Type B pancreatic cell (in vitro differentiated cells): ENCODE results near the gene SGO1. TPM values are rescaled to one million over a fixed set of nuclear protein-coding genes. Genes with fewer than 3 reads are reported as not detected.

Experiments
- DNase-seq: peaks from one replicate; pipeline ENCODE4 v3.0.0; 2021; ENCODE audit warnings: mixed read lengths; ENCODE audit not compliant: unreplicated experiment; ENCODE audit errors: extremely low spot score
- H3K27ac Mint-ChIP-seq: 2 replicates; pipeline ENCODE4 v1.8.0; 2021; ENCODE audit warnings: mild to moderate bottlenecking, mixed read lengths
- H3K27me3 Mint-ChIP-seq: 2 replicates; pipeline ENCODE4 v1.8.0; 2021; ENCODE audit warnings: mixed read lengths
- H3K36me3 Mint-ChIP-seq: 2 replicates; pipeline ENCODE4 v1.8.0; 2021; ENCODE audit warnings: mixed read lengths
- H3K4me1 Mint-ChIP-seq: one replicate; pipeline ENCODE4 v1.8.0; 2021; ENCODE audit warnings: mixed read lengths; ENCODE audit not compliant: unreplicated experiment
- H3K4me3 Mint-ChIP-seq: 2 replicates; pipeline ENCODE4 v1.8.0; 2021; ENCODE audit warnings: mild to moderate bottlenecking, mixed read lengths
- H3K9me3 Mint-ChIP-seq: 2 replicates; pipeline ENCODE4 v1.8.0; 2021; ENCODE audit warnings: mixed read lengths
- CTCF ChIP-seq: fragments of 200-600 bp; sonication (generic); conservative IDR thresholded peaks from 2 replicates; pipeline ENCODE4 v1.5.0; 2021; ENCODE audit warnings: antibody characterized with exemption, mild to moderate bottlenecking
- total RNA-seq: library from RNA; stranded (reverse); gene quantifications from 2 replicates; pipeline ENCODE4 v1.2.1, GENCODE V29; 2021; ENCODE audit warnings: low replicate concordance

SGO1 gene
- total RNA-seq, 1 donor from 2014 or later = 18.8 TPM

DNA sequence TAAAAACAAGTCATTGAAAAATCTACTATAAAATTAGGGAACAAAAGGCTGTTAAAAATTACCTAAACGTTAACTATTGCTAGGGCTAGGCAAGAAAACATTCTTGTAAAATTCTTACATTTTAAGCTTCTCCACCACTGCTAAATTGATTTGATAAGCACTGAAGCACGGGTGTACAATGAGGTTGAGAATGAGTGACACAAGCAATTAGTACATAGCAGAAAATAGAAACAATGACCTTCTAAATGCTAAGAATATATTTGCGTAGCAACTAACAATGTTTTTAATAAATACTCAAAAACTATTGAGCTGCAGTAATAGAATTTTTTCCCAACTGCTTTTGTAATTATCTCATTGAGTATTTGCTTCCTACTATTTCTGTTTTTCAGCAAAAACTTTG lies 4.7 kb downstream of the SGO1 start:
- peaks cover 19% of the 10 kb centered on the region for H3K36me3 Mint-ChIP-seq

GRCh38 chr3:20173844-20174410 lies 12.1 kb downstream of the SGO1 start:
- Mint-ChIP-seq H3K9me3 (no peaks in the 10 kb centered on the region), H3K4me3 (no peak overlapping the region), H3K27ac (no peak overlapping the region), H3K4me1 (no peaks in the 10 kb centered on the region), H3K27me3 (no peaks in the 10 kb centered on the region), H3K36me3 (peaks cover 14% of the 10 kb centered on the region)
- TF ChIP-seq CTCF = no peak
- no peak for DNase-seq

More for the DNA sequence above, 4.7 kb downstream of the SGO1 start:
- no peak for DNase-seq
- no peaks in the 10 kb centered on the region for H3K4me1 Mint-ChIP-seq
- H3K27ac Mint-ChIP-seq = no peak overlapping the region
- no peak overlapping the region for H3K4me3 Mint-ChIP-seq
- no peak for TF ChIP-seq CTCF
- no peaks in the 10 kb centered on the region for H3K9me3 Mint-ChIP-seq
- no peaks in the 10 kb centered on the region for H3K27me3 Mint-ChIP-seq

- no peaks in the 10 kb centered on the region for H3K27me3 Mint-ChIP-seq
- no peak overlapping the region for H3K27ac Mint-ChIP-seq
- H3K9me3 Mint-ChIP-seq = no peaks in the 10 kb centered on the region
- TF ChIP-seq CTCF = no peak
- H3K4me3 Mint-ChIP-seq = no peak overlapping the region
- H3K36me3 Mint-ChIP-seq = peaks cover 16% of the 10 kb centered on the region
- no peak for DNase-seq
- no peaks in the 10 kb centered on the region for H3K4me1 Mint-ChIP-seq
These were observed 24.3 kb downstream of the SGO1 start for GRCh38 chr3:20161714-20162113.

DNA sequence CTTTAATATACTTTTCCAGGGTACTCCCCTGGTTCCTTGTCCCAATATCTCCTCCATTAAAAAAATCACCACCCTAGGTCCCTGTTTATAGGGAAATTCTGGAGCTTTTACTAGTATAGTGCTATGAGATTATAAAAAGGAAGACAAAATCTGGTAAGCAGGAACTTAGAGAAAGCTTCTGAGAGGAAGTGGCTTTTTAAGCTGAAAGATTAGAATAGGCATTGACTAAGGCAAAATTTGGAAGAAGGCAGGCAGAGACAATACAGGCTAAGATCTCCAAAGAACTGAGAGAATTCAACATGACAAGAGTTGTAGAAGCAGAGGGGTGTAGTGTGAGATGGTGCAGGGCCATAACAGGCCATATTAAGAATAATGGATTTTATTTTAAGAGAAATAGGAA lies 25.8 kb downstream of the SGO1 start:
- no peak for TF ChIP-seq CTCF
- no peak overlapping the region for H3K4me3 Mint-ChIP-seq

GRCh38 chr3:20154928-20155327 lies 31.1 kb downstream of the SGO1 start:
- Mint-ChIP-seq H3K9me3 (no peaks in the 10 kb centered on the region), H3K36me3 (peaks cover 11% of the 10 kb centered on the region), H3K27me3 (no peaks in the 10 kb centered on the region), H3K27ac (no peak overlapping the region), H3K4me1 (no peaks in the 10 kb centered on the region), H3K4me3 (no peak overlapping the region)
- no peak for DNase-seq
- TF ChIP-seq CTCF = no peak

More for the DNA sequence above, 25.8 kb downstream of the SGO1 start:
- no peak overlapping the region for H3K27ac Mint-ChIP-seq
- no peaks in the 10 kb centered on the region for H3K27me3 Mint-ChIP-seq
- no peaks in the 10 kb centered on the region for H3K9me3 Mint-ChIP-seq
- H3K4me1 Mint-ChIP-seq = no peaks in the 10 kb centered on the region
- peaks cover 16% of the 10 kb centered on the region for H3K36me3 Mint-ChIP-seq
- no peak for DNase-seq

- no peak for DNase-seq
- no peaks in the 10 kb centered on the region for H3K4me1 Mint-ChIP-seq
- no peak for TF ChIP-seq CTCF
- no peak overlapping the region for H3K27ac Mint-ChIP-seq
- H3K36me3 Mint-ChIP-seq = peaks cover 9% of the 10 kb centered on the region
- no peak overlapping the region for H3K4me3 Mint-ChIP-seq
- no peaks in the 10 kb centered on the region for H3K27me3 Mint-ChIP-seq
- H3K9me3 Mint-ChIP-seq = no peaks in the 10 kb centered on the region
These were observed 31.9 kb downstream of the SGO1 start for GRCh38 chr3:20154078-20154477.
